HG03196 (cell line): ENCODE measurements around the gene SMG6.
"Not testable (repeated sequence)": the region's sequence is repeated elsewhere in the genome, so short reads cannot be mapped to it uniquely, and the experiment has no call there.

Experiments
- ATAC-seq: cut with Tn5 transposase; IDR thresholded peaks from one replicate; pipeline ENCODE4 v1.9.1; 2021; ENCODE audit not compliant: unreplicated experiment

Gene SMG6

GRCh38 chr17:2151358-2152033 lies 152.1 kb downstream of the SMG6 start:
- ATAC-seq, result no peak

- no peak for ATAC-seq
Observed at GRCh38 chr17:2150806-2151205, 152.8 kb downstream of the SMG6 start.

- ATAC-seq, result no peak
Observed at GRCh38 chr17:2149934-2150333, 153.7 kb downstream of the SMG6 start.

GRCh38 chr17:2146132-2146871 lies 157.3 kb downstream of the SMG6 start:
- ATAC-seq, result no peak

GRCh38 chr17:2144701-2145100 lies 158.9 kb downstream of the SMG6 start:
- no peak for ATAC-seq

GRCh38 chr17:2143332-2143731 lies 160.3 kb downstream of the SMG6 start:
- ATAC-seq, result no peak

- not testable (repeated sequence) for ATAC-seq
Observed at GRCh38 chr17:2142682-2143081, 160.9 kb downstream of the SMG6 start.

GRCh38 chr17:2140683-2141082 lies 162.9 kb downstream of the SMG6 start:
- no peak for ATAC-seq

- ATAC-seq, result no peak
Observed at GRCh38 chr17:2138761-2139160, 164.8 kb downstream of the SMG6 start.

- ATAC-seq, result peak; percentile 71
Observed at GRCh38 chr17:2138318-2138717, 165.3 kb downstream of the SMG6 start.

GRCh38 chr17:2137342-2138098 lies 166.1 kb downstream of the SMG6 start:
- ATAC-seq, result no peak

- no peak for ATAC-seq
Observed at GRCh38 chr17:2136241-2136640, 167.3 kb downstream of the SMG6 start.

GRCh38 chr17:2128011-2128410 lies 175.6 kb downstream of the SMG6 start:
- no peak for ATAC-seq

GRCh38 chr17:2125013-2125535 lies 178.5 kb downstream of the SMG6 start:
- no peak for ATAC-seq

GRCh38 chr17:2124391-2124790 lies 179.2 kb downstream of the SMG6 start:
- ATAC-seq, result no peak

- no peak for ATAC-seq
Observed at GRCh38 chr17:2123375-2124251, 180.0 kb downstream of the SMG6 start.

GRCh38 chr17:2122641-2123302 lies 180.8 kb downstream of the SMG6 start:
- no peak for ATAC-seq

GRCh38 chr17:2120586-2121335 lies 182.8 kb downstream of the SMG6 start:
- no peak for ATAC-seq

GRCh38 chr17:2113279-2113622 lies 190.3 kb downstream of the SMG6 start:
- no peak for ATAC-seq

GRCh38 chr17:2111691-2112090 lies 191.9 kb downstream of the SMG6 start:
- no peak for ATAC-seq
